B cell (primary cell): Measurements from ENCODE around the gene ITGA2B.

Experiments used
- EZH2 ChIP-seq: IDR thresholded peaks from 2 replicates; pipeline ENCODE4 v1.6.1; 2012; ENCODE audit warnings: borderline replicate concordance, low read depth, mild to moderate bottlenecking, moderate library complexity, low read length; ENCODE audit not compliant: insufficient read depth, poor library complexity, severe bottlenecking
- TF ChIP-seq, protein P1 (sequence below): fragments of 200-600 bp; IDR thresholded peaks from one replicate; pipeline ENCODE4 v1.8.0; 2022; ENCODE audit warnings: antibody characterized with exemption, mild to moderate bottlenecking

DNA sequence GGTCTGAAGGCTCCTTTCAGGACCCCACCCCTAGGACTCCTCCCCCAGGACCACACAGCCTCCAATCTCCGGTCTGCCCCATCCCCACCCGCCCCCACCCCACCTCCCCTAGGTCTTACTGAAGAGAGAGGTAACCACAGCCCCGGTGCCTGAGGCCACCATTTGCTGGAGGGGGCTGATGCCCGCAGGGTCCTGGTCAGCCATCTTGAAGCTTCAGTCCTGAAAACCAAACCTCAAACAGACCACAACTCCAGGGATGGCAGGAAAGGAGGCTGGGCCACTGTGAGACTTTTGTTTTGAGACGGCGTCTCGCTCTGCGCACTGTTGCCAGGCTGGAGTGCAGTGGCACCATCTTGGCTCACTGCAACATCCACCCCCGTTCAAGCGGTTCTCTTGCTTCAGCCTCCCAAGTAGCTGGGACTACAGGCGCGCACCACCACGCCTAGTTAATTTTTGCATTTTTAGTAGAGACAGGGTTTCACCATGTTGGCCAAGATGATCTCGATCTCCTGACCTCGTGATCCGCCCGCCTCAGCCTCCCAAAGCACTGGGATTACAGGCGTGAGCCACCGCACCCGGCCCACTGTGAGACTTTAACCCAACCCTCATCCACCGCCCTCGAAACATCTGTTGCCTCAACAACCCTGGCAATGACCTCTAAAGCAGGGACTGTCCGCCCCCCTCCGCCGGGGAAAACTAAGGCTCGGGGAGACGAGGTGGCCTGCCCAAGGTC, 65.9 kb downstream of the ITGA2B start:
- TF ChIP-seq, protein P1, sequence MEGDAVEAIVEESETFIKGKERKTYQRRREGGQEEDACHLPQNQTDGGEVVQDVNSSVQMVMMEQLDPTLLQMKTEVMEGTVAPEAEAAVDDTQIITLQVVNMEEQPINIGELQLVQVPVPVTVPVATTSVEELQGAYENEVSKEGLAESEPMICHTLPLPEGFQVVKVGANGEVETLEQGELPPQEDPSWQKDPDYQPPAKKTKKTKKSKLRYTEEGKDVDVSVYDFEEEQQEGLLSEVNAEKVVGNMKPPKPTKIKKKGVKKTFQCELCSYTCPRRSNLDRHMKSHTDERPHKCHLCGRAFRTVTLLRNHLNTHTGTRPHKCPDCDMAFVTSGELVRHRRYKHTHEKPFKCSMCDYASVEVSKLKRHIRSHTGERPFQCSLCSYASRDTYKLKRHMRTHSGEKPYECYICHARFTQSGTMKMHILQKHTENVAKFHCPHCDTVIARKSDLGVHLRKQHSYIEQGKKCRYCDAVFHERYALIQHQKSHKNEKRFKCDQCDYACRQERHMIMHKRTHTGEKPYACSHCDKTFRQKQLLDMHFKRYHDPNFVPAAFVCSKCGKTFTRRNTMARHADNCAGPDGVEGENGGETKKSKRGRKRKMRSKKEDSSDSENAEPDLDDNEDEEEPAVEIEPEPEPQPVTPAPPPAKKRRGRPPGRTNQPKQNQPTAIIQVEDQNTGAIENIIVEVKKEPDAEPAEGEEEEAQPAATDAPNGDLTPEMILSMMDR = no peak
- TF ChIP-seq EZH2 = no peak
